HEK293 (cell line): ENCODE measurements around the gene LFNG.

ENCODE experiments used
- FEZF1 ChIP-seq: fragments of 450-650 bp; formaldehyde crosslinking; IDR thresholded peaks from 2 replicates; pipeline ENCODE4 v1.5.1; 2016; ENCODE audit warnings: missing biosample characterization, missing genetic modification characterization
- GLIS1 ChIP-seq: fragments of 450-650 bp; formaldehyde crosslinking; IDR thresholded peaks from 2 replicates; pipeline ENCODE4 v1.5.1; 2016; ENCODE audit warnings: missing biosample characterization, missing genetic modification characterization
- KLF10 ChIP-seq: fragments of 450-650 bp; IDR thresholded peaks from 2 replicates; pipeline ENCODE4 v1.5.1; 2018; ENCODE audit warnings: missing biosample characterization, mild to moderate bottlenecking, missing genetic modification characterization
- KLF16 ChIP-seq: fragments of 450-650 bp; formaldehyde crosslinking; IDR thresholded peaks from 2 replicates; pipeline ENCODE4 v1.5.1; 2017; ENCODE audit warnings: missing biosample characterization, missing genetic modification characterization
- KLF7 ChIP-seq: fragments of 450-650 bp; formaldehyde crosslinking; IDR thresholded peaks from 2 replicates; pipeline ENCODE4 v1.5.1; 2016; ENCODE audit warnings: missing biosample characterization, missing genetic modification characterization, borderline replicate concordance
- KLF9 ChIP-seq: fragments of 450-650 bp; formaldehyde crosslinking; IDR thresholded peaks from 2 replicates; pipeline ENCODE4 v1.5.1; 2016; ENCODE audit warnings: missing biosample characterization, missing genetic modification characterization, low read depth
- MYNN ChIP-seq: fragments of 450-650 bp; formaldehyde crosslinking; IDR thresholded peaks from 2 replicates; pipeline ENCODE4 v1.5.1; 2016; ENCODE audit warnings: missing biosample characterization, missing genetic modification characterization, borderline replicate concordance
- SP2 ChIP-seq: fragments of 450-650 bp; formaldehyde crosslinking; IDR thresholded peaks from 2 replicates; pipeline ENCODE4 v1.5.1; 2016; ENCODE audit warnings: missing biosample characterization, missing genetic modification characterization
- SP7 ChIP-seq: fragments of 450-650 bp; formaldehyde crosslinking; IDR thresholded peaks from 2 replicates; pipeline ENCODE4 v1.5.1; 2016; ENCODE audit warnings: missing biosample characterization, missing genetic modification characterization
- ZBTB17 ChIP-seq: fragments of 450-650 bp; formaldehyde crosslinking; IDR thresholded peaks from 2 replicates; pipeline ENCODE4 v1.5.1; 2016; ENCODE audit warnings: missing biosample characterization, missing genetic modification characterization
- ZBTB26 ChIP-seq: fragments of 450-650 bp; formaldehyde crosslinking; optimal IDR thresholded peaks from 2 replicates; pipeline ENCODE3; 2016; ENCODE audit warnings: missing biosample characterization, mild to moderate bottlenecking, missing genetic modification characterization
- ZEB2 ChIP-seq: fragments of 450-650 bp; formaldehyde crosslinking; IDR thresholded peaks from 2 replicates; pipeline ENCODE4 v1.5.1; 2016; ENCODE audit warnings: missing biosample characterization, missing genetic modification characterization
- ZFHX2 ChIP-seq: fragments of 450-650 bp; formaldehyde crosslinking; conservative IDR thresholded peaks from 2 replicates; pipeline ENCODE4 v1.5.1; 2016; ENCODE audit warnings: missing biosample characterization, missing genetic modification characterization
- ZIC2 ChIP-seq: fragments of 450-650 bp; formaldehyde crosslinking; IDR thresholded peaks from 2 replicates; pipeline ENCODE4 v1.5.1; 2016; ENCODE audit warnings: missing biosample characterization, missing genetic modification characterization
- ZNF10 ChIP-seq: fragments of 450-650 bp; formaldehyde crosslinking; IDR thresholded peaks from 2 replicates; pipeline ENCODE4 v1.5.1; 2017; ENCODE audit warnings: missing biosample characterization, missing genetic modification characterization
- ZNF121 ChIP-seq: fragments of 450-650 bp; formaldehyde crosslinking; IDR thresholded peaks from 2 replicates; pipeline ENCODE4 v1.5.1; 2016; ENCODE audit warnings: missing biosample characterization, missing genetic modification characterization
- ZNF155 ChIP-seq: fragments of 450-650 bp; formaldehyde crosslinking; IDR thresholded peaks from 2 replicates; pipeline ENCODE4 v1.5.1; 2016; ENCODE audit warnings: missing biosample characterization, missing genetic modification characterization
- ZNF214 ChIP-seq: fragments of 450-650 bp; formaldehyde crosslinking; IDR thresholded peaks from 2 replicates; pipeline ENCODE4 v1.5.1; 2017; ENCODE audit warnings: missing biosample characterization, mild to moderate bottlenecking, missing genetic modification characterization, borderline replicate concordance
- ZNF221 ChIP-seq: fragments of 450-650 bp; formaldehyde crosslinking; IDR thresholded peaks from 2 replicates; pipeline ENCODE4 v1.5.1; 2017; ENCODE audit warnings: missing biosample characterization, missing genetic modification characterization, borderline replicate concordance
- ZNF266 ChIP-seq: fragments of 450-650 bp; formaldehyde crosslinking; IDR thresholded peaks from 2 replicates; pipeline ENCODE4 v1.5.1; 2016; ENCODE audit warnings: missing biosample characterization, missing genetic modification characterization, low read depth
- ZNF311 ChIP-seq: fragments of 450-650 bp; formaldehyde crosslinking; IDR thresholded peaks from 2 replicates; pipeline ENCODE4 v1.5.1; 2017; ENCODE audit warnings: missing biosample characterization, missing genetic modification characterization, borderline replicate concordance
- ZNF423 ChIP-seq: fragments of 450-650 bp; formaldehyde crosslinking; IDR thresholded peaks from 2 replicates; pipeline ENCODE4 v1.5.1; 2016; ENCODE audit warnings: missing biosample characterization, missing genetic modification characterization
- ZNF501 ChIP-seq: fragments of 450-650 bp; formaldehyde crosslinking; IDR thresholded peaks from 2 replicates; pipeline ENCODE4 v1.5.1; 2016; ENCODE audit warnings: missing biosample characterization, missing genetic modification characterization
- ZNF513 ChIP-seq: fragments of 450-650 bp; IDR thresholded peaks from 2 replicates; pipeline ENCODE4 v1.5.1; 2018; ENCODE audit warnings: missing biosample characterization, missing genetic modification characterization
- ZSCAN30 ChIP-seq: fragments of 450-650 bp; IDR thresholded peaks from 2 replicates; pipeline ENCODE4 v1.5.1; 2018; ENCODE audit warnings: missing biosample characterization, mild to moderate bottlenecking, missing genetic modification characterization, moderate library complexity
- ZSCAN5A ChIP-seq: fragments of 450-650 bp; formaldehyde crosslinking; IDR thresholded peaks from 2 replicates; pipeline ENCODE4 v1.5.1; 2016; ENCODE audit warnings: missing biosample characterization, missing genetic modification characterization
- TF ChIP-seq, protein P1 (sequence below): fragments of 450-650 bp; formaldehyde crosslinking; IDR thresholded peaks from 2 replicates; pipeline ENCODE4 v1.5.1; 2016; ENCODE audit warnings: missing biosample characterization, missing genetic modification characterization
- TF ChIP-seq, protein P2 (sequence below): fragments of 450-650 bp; formaldehyde crosslinking; IDR thresholded peaks from 2 replicates; pipeline ENCODE4 v1.5.1; 2016; ENCODE audit warnings: missing biosample characterization, missing genetic modification characterization
- TF ChIP-seq, protein P3 (sequence below): fragments of 450-650 bp; formaldehyde crosslinking; IDR thresholded peaks from 2 replicates; pipeline ENCODE4 v1.5.1; 2016; ENCODE audit warnings: missing biosample characterization, missing genetic modification characterization
- TF ChIP-seq, protein P4 (sequence below): fragments of 450-650 bp; formaldehyde crosslinking; IDR thresholded peaks from 2 replicates; pipeline ENCODE4 v1.5.1; 2016; ENCODE audit warnings: missing biosample characterization, missing genetic modification characterization

The LFNG gene

GRCh38 chr7:2555121-2556052, 35.8 kb downstream of the LFNG start, which contains the start of gene BRAT1 (continued):
- TF ChIP-seq, protein P1, sequence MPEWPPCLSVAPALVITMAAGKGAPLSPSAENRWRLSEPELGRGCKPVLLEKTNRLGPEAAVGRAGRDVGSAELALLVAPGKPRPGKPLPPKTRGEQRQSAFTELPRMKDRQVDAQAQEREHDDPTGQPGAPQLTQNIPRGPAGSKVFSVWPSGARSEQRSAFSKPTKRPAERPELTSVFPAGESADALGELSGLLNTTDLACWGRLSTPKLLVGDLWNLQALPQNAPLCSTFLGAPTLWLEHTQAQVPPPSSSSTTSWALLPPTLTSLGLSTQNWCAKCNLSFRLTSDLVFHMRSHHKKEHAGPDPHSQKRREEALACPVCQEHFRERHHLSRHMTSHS (tag by site-specific recombination) = no peak
- no peak for TF ChIP-seq ZNF266 (tag by site-specific recombination)
- TF ChIP-seq ZNF10 (tag by site-specific recombination) = no peak
- no peak for TF ChIP-seq ZNF221
- peak; percentile 85 for TF ChIP-seq KLF16 (tag by site-specific recombination)
- no peak for TF ChIP-seq ZNF121 (tag by site-specific recombination)
- TF ChIP-seq ZNF501 = peak; percentile 38; the same call in 1 of the 2 replicates
- TF ChIP-seq MYNN = no peak
- no peak for TF ChIP-seq FEZF1 (tag by site-specific recombination)
- TF ChIP-seq, protein P2, sequence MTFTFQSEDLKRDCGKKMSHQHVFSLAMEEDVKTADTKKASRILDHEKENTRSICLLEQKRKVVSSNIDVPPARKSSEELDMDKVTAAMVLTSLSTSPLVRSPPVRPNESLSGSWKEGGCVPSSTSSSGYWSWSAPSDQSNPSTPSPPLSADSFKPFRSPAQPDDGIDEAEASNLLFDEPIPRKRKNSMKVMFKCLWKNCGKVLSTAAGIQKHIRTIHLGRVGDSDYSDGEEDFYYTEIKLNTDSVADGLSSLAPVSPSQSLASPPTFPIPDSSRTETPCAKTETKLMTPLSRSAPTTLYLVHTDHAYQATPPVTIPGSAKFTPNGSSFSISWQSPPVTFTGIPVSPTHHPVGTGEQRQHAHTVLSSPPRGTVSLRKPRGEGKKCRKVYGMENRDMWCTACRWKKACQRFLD (tag by site-specific recombination) = no peak
- TF ChIP-seq ZNF423 = no peak
- TF ChIP-seq ZNF214 (tag by site-specific recombination) = no peak
- TF ChIP-seq, protein P3, sequence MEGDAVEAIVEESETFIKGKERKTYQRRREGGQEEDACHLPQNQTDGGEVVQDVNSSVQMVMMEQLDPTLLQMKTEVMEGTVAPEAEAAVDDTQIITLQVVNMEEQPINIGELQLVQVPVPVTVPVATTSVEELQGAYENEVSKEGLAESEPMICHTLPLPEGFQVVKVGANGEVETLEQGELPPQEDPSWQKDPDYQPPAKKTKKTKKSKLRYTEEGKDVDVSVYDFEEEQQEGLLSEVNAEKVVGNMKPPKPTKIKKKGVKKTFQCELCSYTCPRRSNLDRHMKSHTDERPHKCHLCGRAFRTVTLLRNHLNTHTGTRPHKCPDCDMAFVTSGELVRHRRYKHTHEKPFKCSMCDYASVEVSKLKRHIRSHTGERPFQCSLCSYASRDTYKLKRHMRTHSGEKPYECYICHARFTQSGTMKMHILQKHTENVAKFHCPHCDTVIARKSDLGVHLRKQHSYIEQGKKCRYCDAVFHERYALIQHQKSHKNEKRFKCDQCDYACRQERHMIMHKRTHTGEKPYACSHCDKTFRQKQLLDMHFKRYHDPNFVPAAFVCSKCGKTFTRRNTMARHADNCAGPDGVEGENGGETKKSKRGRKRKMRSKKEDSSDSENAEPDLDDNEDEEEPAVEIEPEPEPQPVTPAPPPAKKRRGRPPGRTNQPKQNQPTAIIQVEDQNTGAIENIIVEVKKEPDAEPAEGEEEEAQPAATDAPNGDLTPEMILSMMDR (tag by site-specific recombination) = peak; percentile 6; the same call in 1 of the 2 replicates
- no peak for TF ChIP-seq KLF7
- TF ChIP-seq ZNF311 (tag by site-specific recombination) = no peak
- TF ChIP-seq ZFHX2 (tag by site-specific recombination) = peak; percentile 84
- peak; percentile 74; the same call in 1 of the 2 replicates for TF ChIP-seq KLF9 (tag by site-specific recombination)
- peak; percentile 76 for TF ChIP-seq SP2 (tag by site-specific recombination)
- TF ChIP-seq ZIC2 (tag by site-specific recombination) = peak; percentile 86
- peak; percentile 44; the same call in 1 of the 2 replicates for TF ChIP-seq KLF10 (tag by site-specific recombination)
- TF ChIP-seq ZSCAN30 (tag by site-specific recombination) = peak; percentile 38; the same call in 1 of the 2 replicates
- TF ChIP-seq GLIS1 (tag by site-specific recombination) = peak; percentile 60; the same call in 1 of the 2 replicates
- peak; percentile 68; the same call in 1 of the 2 replicates for TF ChIP-seq ZEB2 (tag by site-specific recombination)
- TF ChIP-seq, protein P4, sequence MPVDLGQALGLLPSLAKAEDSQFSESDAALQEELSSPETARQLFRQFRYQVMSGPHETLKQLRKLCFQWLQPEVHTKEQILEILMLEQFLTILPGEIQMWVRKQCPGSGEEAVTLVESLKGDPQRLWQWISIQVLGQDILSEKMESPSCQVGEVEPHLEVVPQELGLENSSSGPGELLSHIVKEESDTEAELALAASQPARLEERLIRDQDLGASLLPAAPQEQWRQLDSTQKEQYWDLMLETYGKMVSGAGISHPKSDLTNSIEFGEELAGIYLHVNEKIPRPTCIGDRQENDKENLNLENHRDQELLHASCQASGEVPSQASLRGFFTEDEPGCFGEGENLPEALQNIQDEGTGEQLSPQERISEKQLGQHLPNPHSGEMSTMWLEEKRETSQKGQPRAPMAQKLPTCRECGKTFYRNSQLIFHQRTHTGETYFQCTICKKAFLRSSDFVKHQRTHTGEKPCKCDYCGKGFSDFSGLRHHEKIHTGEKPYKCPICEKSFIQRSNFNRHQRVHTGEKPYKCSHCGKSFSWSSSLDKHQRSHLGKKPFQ (tag by site-specific recombination) = no peak
- no peak for TF ChIP-seq ZNF155
- TF ChIP-seq ZNF513 (tag by site-specific recombination) = no peak
- TF ChIP-seq ZSCAN5A (tag by site-specific recombination) = no peak
- peak; percentile 61; the same call in 1 of the 2 replicates for TF ChIP-seq SP7 (tag by site-specific recombination)
- peak; percentile 62 for TF ChIP-seq ZBTB26 (tag by site-specific recombination)
- peak; percentile 61 for TF ChIP-seq ZBTB17
